ENCODE results near the gene DDN.
A peak's percentile ranks its signal among the peaks of the same experiment; 100 is the strongest.

Gene DDN

DNA sequence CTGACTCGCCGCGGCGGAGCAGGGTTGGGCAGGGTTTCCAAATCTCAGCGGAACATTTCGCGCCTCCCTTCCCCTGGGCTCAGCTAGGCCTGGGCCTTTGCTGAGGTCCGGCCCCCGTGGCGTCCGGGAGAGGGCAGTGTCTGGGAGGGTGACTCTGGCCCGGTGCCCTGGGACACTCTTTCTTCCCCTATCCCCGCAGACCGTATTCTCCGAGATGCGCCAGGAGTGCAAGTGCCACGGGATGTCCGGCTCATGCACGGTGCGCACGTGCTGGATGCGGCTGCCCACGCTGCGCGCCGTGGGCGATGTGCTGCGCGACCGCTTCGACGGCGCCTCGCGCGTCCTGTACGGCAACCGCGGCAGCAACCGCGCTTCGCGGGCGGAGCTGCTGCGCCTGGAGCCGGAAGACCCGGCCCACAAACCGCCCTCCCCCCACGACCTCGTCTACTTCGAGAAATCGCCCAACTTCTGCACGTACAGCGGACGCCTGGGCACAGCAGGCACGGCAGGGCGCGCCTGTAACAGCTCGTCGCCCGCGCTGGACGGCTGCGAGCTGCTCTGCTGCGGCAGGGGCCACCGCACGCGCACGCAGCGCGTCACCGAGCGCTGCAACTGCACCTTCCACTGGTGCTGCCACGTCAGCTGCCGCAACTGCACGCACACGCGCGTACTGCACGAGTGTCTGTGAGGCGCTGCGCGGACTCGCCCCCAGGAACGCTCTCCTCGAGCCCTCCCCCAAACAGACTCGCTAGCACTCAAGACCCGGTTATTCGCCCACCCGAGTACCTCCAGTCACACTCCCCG, 18.0 kb downstream of the DDN start:
- no peak for DNase-seq

DNA sequence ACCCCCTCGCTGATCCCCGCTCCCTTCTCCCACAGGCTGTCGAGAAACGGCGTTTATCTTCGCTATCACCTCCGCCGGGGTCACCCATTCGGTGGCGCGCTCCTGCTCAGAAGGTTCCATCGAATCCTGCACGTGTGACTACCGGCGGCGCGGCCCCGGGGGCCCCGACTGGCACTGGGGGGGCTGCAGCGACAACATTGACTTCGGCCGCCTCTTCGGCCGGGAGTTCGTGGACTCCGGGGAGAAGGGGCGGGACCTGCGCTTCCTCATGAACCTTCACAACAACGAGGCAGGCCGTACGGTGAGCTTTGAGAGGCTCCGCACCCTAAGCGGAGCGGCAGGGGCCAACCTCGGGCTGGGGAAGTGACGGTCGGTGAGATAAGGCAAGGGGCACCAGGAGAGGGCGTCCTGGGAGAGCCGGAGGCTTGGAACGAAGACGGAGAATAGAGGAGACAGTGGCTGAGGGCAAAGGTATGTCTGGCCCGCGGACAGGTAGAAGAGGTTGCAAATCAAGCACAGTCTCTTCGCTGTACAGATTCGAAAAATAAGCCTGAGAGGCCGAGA, 18.7 kb downstream of the DDN start:
- no peak for DNase-seq

- no peak for DNase-seq
These were observed 19.4 kb downstream of the DDN start for GRCh38 chr12:48979602-48980388.

GRCh38 chr12:48978741-48979601, 20.2 kb downstream of the DDN start:
- no peak for DNase-seq

- no peak for DNase-seq
These were observed 20.9 kb downstream of the DDN start, which contains the start of gene WNT1 for GRCh38 chr12:48978291-48978740. Gene WNT1, plus strand, starts transcription at chr12:48978322. Its CDS starts 329 bp downstream, at chr12:48978651.

- DNase-seq: no peak
These were observed 21.6 kb downstream of the DDN start for GRCh38 chr12:48977290-48978281.

DNA sequence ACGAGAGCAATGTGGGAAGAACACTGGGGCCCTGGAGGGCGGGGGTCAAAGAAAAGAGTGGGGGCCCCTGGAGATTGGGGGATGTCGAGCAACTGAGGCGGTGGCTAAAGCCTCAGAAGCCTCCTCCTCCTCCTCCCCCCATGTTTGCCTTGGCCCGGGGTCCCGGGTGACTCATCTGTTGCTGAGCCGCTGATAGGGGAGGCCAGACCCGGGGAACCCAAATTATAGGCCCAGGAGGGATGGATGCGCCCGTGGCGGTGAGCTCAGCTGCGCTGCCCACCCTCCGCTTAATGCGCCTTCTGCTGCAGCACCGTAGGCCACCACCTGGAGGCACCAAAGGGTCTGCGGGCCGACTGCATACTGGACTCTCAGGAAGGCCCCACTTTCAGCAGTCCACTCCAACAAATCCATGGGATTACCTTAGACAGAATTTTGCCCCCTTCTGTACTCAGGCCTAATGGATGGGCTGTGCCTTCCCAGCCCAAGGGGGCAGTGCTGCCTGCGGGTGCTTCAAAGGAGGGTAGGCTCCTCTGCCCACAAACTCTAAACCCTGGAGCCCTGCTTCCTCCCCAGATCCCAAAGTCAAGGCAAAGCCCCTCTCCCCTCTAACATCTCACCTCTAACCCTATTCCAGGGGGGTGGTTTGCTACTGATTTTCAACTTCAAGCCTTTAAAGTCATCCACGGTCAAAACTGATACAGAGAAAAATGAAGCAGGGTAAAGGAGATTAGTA, 25.1 kb downstream of the DDN start:
- DNase-seq: no peak

GRCh38 chr12:48973531-48973930, 25.6 kb downstream of the DDN start:
- no peak for DNase-seq

- DNase-seq: no peak
These were observed 26.2 kb downstream of the DDN start for GRCh38 chr12:48972952-48973483.

- DNase-seq: peak; percentile 36
These were observed 26.8 kb downstream of the DDN start for GRCh38 chr12:48972213-48972951.

DNA sequence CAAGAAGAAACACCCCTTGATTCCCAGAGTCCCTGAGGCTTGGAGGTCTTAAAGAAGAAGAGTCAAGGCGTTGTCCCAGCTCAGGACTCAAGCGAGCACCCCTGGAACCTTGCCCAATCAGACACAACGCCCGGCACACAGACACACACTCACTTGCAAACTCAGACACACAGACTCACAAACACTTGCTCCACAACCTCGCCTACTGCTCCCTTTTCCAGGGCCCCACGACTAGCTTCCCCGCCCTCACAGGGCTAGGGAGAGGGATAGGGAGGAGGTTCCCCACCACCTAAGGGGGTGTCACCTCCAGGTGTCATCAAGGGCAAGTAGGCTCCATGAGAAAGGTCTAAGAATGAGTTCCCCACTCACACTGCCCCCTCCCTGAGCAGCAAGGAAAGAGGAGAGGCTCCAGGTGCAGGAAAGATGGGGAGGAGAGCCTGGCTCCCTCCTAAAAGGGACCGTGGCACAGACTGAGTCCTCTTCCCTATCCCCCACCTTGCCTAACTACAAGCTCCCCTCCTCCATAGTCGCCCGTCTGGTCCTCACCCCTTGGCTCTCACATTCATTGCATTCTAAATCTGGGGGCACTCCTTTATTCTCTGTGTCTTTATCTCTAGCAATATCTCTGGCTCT, 28.4 kb downstream of the DDN start:
- DNase-seq: no peak

GRCh38 chr12:48969833-48970701, 29.1 kb downstream of the DDN start:
- DNase-seq: no peak

DNA sequence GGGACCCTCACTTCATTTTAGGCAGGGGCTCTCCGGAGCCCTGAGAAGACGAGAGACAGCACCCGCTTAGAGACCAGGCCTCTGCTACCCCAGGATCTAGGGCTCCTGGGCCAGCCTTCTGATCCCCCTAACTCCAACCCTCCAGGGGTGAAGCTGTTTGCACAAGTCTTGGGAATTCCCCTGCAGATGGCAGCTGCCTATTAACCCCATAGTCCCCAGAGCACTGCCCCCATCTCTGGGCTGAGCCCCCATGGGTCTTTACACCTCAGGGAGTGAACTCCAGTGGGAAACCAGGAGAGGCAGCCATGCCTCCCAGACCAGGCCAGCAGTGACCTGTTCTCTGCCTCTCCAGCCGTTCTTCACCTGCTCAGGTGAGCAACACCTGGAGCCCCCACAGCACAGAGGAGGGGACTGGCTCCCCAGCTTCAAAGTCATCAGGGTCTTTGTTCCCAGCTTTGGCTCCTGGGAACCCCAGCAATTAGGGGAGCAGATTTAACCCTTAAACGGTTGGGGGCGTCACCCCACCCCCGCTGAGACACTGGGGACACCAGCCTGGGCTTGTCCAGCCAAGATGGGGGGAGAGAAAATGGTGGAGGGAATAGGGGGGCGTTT, 29.9 kb downstream of the DDN start:
- DNase-seq: no peak

GRCh38 chr12:48968467-48968866, 30.7 kb downstream of the DDN start:
- no peak for DNase-seq

DNA sequence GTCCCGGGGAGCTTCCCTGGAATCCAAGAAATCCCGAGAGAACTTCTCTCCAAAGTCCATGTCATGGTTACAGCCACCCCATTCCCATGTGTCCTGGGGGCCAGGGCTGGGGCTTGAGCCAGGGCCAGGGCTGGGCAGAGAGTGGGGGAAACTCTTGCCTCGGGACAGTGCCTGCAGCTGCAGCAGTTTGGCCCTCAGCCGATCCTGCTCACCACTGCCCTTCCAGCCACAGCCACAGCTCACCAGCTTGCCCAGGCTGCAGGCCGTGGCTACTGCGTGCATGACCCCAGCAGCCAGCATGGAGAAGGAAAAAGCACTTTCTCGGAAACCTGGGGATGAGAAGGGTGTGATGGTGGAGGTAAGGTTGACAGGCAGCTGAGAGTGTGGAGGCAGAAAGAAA, 31.2 kb downstream of the DDN start:
- DNase-seq: no peak

DNA sequence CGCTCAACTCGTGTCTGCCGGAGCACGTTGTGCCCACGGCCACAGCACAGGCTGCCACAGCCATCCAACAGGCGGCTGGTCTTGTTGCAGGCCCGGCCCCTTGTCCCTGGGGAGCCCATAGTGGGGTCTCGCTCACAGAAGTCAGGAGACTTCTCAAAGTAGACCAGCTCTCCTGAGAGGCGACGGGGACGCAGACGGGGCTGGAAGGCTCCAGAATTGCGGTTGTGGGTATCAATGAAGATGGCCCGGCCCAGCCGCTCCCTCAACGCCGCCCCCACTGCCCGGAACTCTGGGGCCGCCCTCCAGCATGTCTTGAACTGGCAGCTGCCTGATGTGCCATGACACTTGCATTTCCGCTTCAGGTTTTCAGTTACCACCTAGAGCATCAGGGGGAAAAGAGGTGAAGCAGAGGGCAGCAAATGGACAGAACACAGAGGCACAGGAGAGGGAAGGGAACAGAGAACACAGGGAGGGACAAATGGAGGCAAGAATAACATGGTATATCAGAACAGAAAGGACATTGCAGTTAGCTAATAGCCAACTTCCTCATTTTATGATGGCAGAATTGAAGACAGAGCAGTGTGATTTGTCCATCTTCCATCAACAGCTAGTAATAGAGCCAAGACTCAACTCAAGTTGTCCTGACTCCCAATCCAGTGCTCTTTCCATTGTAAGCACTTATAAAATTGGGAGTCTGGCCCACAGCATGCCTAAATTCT, 32.8 kb downstream of the DDN start:
- peak; percentile 33 for DNase-seq

GRCh38 chr12:48965298-48965838, 33.8 kb downstream of the DDN start:
- no peak for DNase-seq
